Adrenal gland (tissue), 12 donors: ENCODE data around the gene SPAG8. TPM values are rescaled to one million over a fixed set of nuclear protein-coding genes. Genes with fewer than 3 reads are reported as not detected.

Experiments
- DNase-seq, 7 donors: peaks; one replicate each; pipeline ENCODE4 v3.0.0-alpha.2; 2019 to 2020
- H3K27ac ChIP-seq, 5 donors: fragments of 200-600 bp; sonication (generic) in 4 of 5; 1 replicate in 3 of 5; 2 replicates in 2 of 5; pipeline versions ENCODE4 v1.5.1 to v1.8.0; 2016 to 2020; ENCODE audit warnings: mild to moderate bottlenecking in 1 of 5
- H3K27me3 ChIP-seq: fragments of 200-600 bp; 2 replicates; pipeline ENCODE4 v1.8.0; 2021
- H3K36me3 ChIP-seq, 2 donors: fragments of 200-600 bp; replicated peaks in 1 of 2; 1 replicate in 1 of 2; 2 replicates in 1 of 2; pipeline versions ENCODE4 v1.5.1 to v1.8.0; 2018 to 2022
- H3K4me1 ChIP-seq, 2 donors: fragments of 200-600 bp; replicated peaks in 1 of 2; 1 replicate in 1 of 2; 2 replicates in 1 of 2; pipeline versions ENCODE4 v1.5.1 to v1.8.0; 2018 to 2021
- H3K4me3 ChIP-seq, 4 donors: fragments of 200-600 bp; sonication (generic) in 3 of 4; one replicate each; pipeline ENCODE4 v1.5.1; 2016 to 2018
- H3K9me3 ChIP-seq, 3 donors: fragments of 200-600 bp; sonication (generic) in 1 of 3; replicated peaks in 1 of 3; 1 replicate in 2 of 3; 2 replicates in 1 of 3; pipeline versions ENCODE4 v1.5.1 to v1.8.0; 2016 to 2021
- CTCF ChIP-seq, 6 experiments: fragments of 450-650 bp in 4 of 6; fragments of 200-600 bp in 2 of 6; sonication (generic) in 1 of 6; IDR thresholded peaks; 1 replicate in 5 of 6; 2 replicates in 1 of 6; pipeline versions ENCODE4 v1.5.1 to v1.8.0; 2016 to 2021; ENCODE audit warnings: antibody characterized with exemption in 6 of 6, mild to moderate bottlenecking in 2 of 6, moderate library complexity in 1 of 6
- POLR2A ChIP-seq, 2 donors: fragments of 450-650 bp; IDR thresholded peaks; one replicate each; pipeline ENCODE4 v1.6.1; 2017; ENCODE audit warnings: antibody characterized with exemption in 2 of 2, mild to moderate bottlenecking in 2 of 2, moderate library complexity in 1 of 2
- WGBS, 4 donors: extraction: QIAGEN DNeasy Blood & Tissue Kit in 2 of 4; methylation state at CpG; one replicate each; pipeline versions ENCODE4 v1.1.5 to v1.1.7; 2013 to 2017; 5-methylcytosine and 5-hydroxymethylcytosine counted together
- intact Hi-C, 2 donors: fragments of 100-400 bp; cut with DNase I; formaldehyde crosslinking; loops; one replicate each; pipeline versions ENCODE4 v1.14.1 to v1.15.0; 2022 to 2023
- polyA plus RNA-seq, 3 donors: library from polyadenylated mRNA; stranded (reverse); fragments of 200-250 nt in 2 of 3; fragments of 350-450 nt in 1 of 3; fragmentation: Illumina TruSeq in 1 of 3; extraction: RNeasy Lipid Tissue Mini Kit (QIAGEN cat#74804) in 1 of 3; gene quantifications; one replicate each; pipeline ENCODE4 v1.2.3, GENCODE V29; 2013 to 2014
- total RNA-seq, 9 donors: library from RNA; depleted of rRNA in 4 of 9; stranded (reverse); fragments of >200 nt in 4 of 9; fragments of 120-200 nt in 1 of 9; fragmentation: NEBNext Ultra II Directional in 1 of 9; extraction: Animal tissue kit (Norgen Biotek cat#: 25700) in 1 of 9; gene quantifications; one replicate each; pipeline versions ENCODE4 v1.1.0 to v1.2.4, GENCODE V29; 2013 to 2023
- donor health status: healthy with polysubstance abuse.
- donor health status: Bipolar disorder and iron deficiency.
- donor health status: DM: yes; HTN: yes; CAD: no.
- donor health status: DM: no; HTN: no; CAD: no.
- donor health status: DM: no; HTN: no; CAD: no.
- donor health status: DM: yes; HTN: yes; CAD: no.

The SPAG8 gene
- total and polyA plus RNA-seq, 12 donors: 0.98 to 9.2 (median 2.7) TPM

GRCh38 chr9:35790025-35790384 lies 22.1 kb downstream of the SPAG8 start:
- no peak for TF ChIP-seq POLR2A (IDR thresholded peaks at IDR 0.05)
- no peak for TF ChIP-seq CTCF (IDR thresholded peaks at IDR 0.05)
- no peak for DNase-seq
- intact Hi-C loops: loop anchor here (2.0 to 5.0 kb wide), 4 partner anchors 35 to 93 kb away; partner anchors contain the start of genes FAM221B (in 1 of the 2) and TMEM8B (in 1 of the 2)
- H3K4me1 ChIP-seq: peaks cover 5 to 23% of the 10 kb centered on the region in 2 donors
- no peak overlapping the region for H3K4me3 ChIP-seq
- WGBS, 4 donors: 31 to 32% (median 32%) methylated on average over 4 of the region's 4 CpGs
- H3K27ac ChIP-seq: no peak overlapping the region
- H3K27me3 ChIP-seq: no peaks in the 10 kb centered on the region
- no peaks in the 10 kb centered on the region for H3K9me3 ChIP-seq
- no peaks in the 10 kb centered on the region for H3K36me3 ChIP-seq

- intact Hi-C loops: no loop called here
- Histone ChIP-seq H3K9me3 (no peaks in the 10 kb centered on the region), H3K36me3 (no peaks in the 10 kb centered on the region), H3K27ac (no peak overlapping the region), H3K4me1 (peaks cover 5 to 23% of the 10 kb centered on the region in 2 donors), H3K27me3 (no peaks in the 10 kb centered on the region), H3K4me3 (no peak overlapping the region)
- WGBS, 4 donors: 88 to 100% (median 93%) methylated on average over 2 of the region's 2 CpGs
- no peak for TF ChIP-seq CTCF (IDR thresholded peaks at IDR 0.05)
- no peak for TF ChIP-seq POLR2A (IDR thresholded peaks at IDR 0.05)
- peak in 1 of 7 donors; percentile 28 for DNase-seq
Observed at GRCh38 chr9:35789541-35789940, 22.5 kb downstream of the SPAG8 start.

- Histone ChIP-seq H3K27me3 (no peaks in the 10 kb centered on the region), H3K9me3 (no peaks in the 10 kb centered on the region), H3K27ac (no peak overlapping the region), H3K4me1 (no peaks in the 10 kb centered on the region), H3K36me3 (no peaks in the 10 kb centered on the region), H3K4me3 (no peak overlapping the region)
- intact Hi-C loops: no loop called here
- TF ChIP-seq CTCF (IDR thresholded peaks at IDR 0.05): no peak
- no peak for TF ChIP-seq POLR2A (IDR thresholded peaks at IDR 0.05)
- no peak for DNase-seq
Observed at GRCh38 chr9:35783418-35783817, 28.6 kb downstream of the SPAG8 start.

- H3K27ac ChIP-seq: no peak overlapping the region
- DNase-seq: no peak
- H3K36me3 ChIP-seq: no peaks in the 10 kb centered on the region
- intact Hi-C loops: no loop called here
- 67 to 83% (median 80%) methylated on average over 2 of the region's 2 CpGs; no CpG with 5 or more reads in 1 of the 4 donors for WGBS, 4 donors
- H3K4me1 ChIP-seq: peaks cover 0 to 3% of the 10 kb centered on the region in 2 donors
- H3K4me3 ChIP-seq: no peak overlapping the region
- H3K9me3 ChIP-seq: no peaks in the 10 kb centered on the region
- H3K27me3 ChIP-seq: no peaks in the 10 kb centered on the region
- TF ChIP-seq CTCF (IDR thresholded peaks at IDR 0.05) (no peak), POLR2A (IDR thresholded peaks at IDR 0.05) (no peak)
Observed at GRCh38 chr9:35781066-35781465, 31.0 kb downstream of the SPAG8 start.
